HFF-Myc (cell line): ENCODE data around the gene MAP3K7CL.

Experiments used
- DNase-seq: peaks from one replicate; pipeline ENCODE4 v3.0.0-alpha.2; 2011; ENCODE audit warnings: low read depth; ENCODE audit errors: extremely low read depth
- H3K4me3 ChIP-seq: replicated peaks from 2 replicates; pipeline ENCODE4 v1.5.1; 2011; ENCODE audit warnings: low read depth, mild to moderate bottlenecking, control low read depth, low read length
- CTCF ChIP-seq: IDR thresholded peaks from 2 replicates; pipeline ENCODE4 v1.5.1; 2012; ENCODE audit warnings: mild to moderate bottlenecking, low read depth, low read length, control low read depth; ENCODE audit errors: missing control alignments

The MAP3K7CL gene

DNA sequence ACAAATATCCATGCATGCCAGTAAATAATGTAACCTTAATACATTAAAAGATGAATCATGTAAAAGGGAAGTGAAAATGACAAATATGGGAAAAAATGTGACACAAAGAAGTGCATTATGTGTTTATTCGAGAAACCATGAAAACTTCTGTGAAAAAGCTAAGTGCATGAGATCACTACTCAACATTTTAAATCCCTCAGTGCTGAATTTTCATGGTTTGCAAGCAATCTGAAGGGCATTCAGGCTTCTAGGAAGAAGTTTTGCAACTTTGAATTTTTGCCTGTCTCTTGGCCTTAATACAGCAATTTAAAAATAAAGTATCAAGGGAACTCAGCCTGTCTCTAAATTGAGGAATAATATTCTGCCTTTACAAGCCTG is 78.2 kb downstream of the MAP3K7CL start:
- DNase-seq, result peak; percentile 71
- no peak overlapping the region for H3K4me3 ChIP-seq
- TF ChIP-seq CTCF, result no peak

GRCh38 chr21:29209696-29210095 is 79.3 kb downstream of the MAP3K7CL start:
- H3K4me3 ChIP-seq, result no peak overlapping the region
- no peak for TF ChIP-seq CTCF
- no peak for DNase-seq

GRCh38 chr21:29211205-29211604 is 80.8 kb downstream of the MAP3K7CL start:
- H3K4me3 ChIP-seq, result no peak overlapping the region
- TF ChIP-seq CTCF, result no peak
- no peak for DNase-seq

GRCh38 chr21:29212446-29212845 is 82.0 kb downstream of the MAP3K7CL start:
- H3K4me3 ChIP-seq, result no peak overlapping the region
- no peak for DNase-seq
- TF ChIP-seq CTCF, result no peak

GRCh38 chr21:29213513-29214385 is 83.3 kb downstream of the MAP3K7CL start:
- DNase-seq, result no peak
- TF ChIP-seq CTCF, result no peak
- H3K4me3 ChIP-seq, result no peak overlapping the region

DNA sequence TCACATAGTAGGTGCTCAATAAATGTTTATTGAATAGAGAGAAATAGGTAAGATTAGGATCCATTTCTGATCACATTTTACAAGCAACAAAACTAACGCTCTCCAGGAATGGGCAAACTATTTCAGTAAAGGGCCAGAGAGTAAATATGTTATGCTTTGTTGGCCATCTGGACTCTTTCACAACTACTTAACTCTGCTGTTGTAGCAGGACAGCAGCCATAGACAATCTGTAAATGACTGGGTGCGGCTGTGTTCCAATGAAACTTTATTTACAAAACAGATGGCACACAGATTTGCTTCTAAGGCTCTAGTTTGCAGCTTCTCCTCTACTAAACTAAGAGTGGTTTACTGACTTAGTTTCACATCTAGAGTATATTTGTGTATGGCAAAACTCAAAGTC is 85.3 kb downstream of the MAP3K7CL start:
- DNase-seq, result peak; percentile 63

More for the DNA sequence above, 85.3 kb downstream of the MAP3K7CL start:
- TF ChIP-seq CTCF, result no peak
- no peak overlapping the region for H3K4me3 ChIP-seq
